HuH-7 (cell line): ENCODE measurements around the gene SLC2A8.
A peak's percentile ranks its signal among the peaks of the same experiment; 100 is the strongest.

Source experiments
- DNase-seq: peaks from one replicate; pipeline ENCODE4 v3.0.0; 2011; ENCODE audit warnings: low spot score

SLC2A8 gene

DNA sequence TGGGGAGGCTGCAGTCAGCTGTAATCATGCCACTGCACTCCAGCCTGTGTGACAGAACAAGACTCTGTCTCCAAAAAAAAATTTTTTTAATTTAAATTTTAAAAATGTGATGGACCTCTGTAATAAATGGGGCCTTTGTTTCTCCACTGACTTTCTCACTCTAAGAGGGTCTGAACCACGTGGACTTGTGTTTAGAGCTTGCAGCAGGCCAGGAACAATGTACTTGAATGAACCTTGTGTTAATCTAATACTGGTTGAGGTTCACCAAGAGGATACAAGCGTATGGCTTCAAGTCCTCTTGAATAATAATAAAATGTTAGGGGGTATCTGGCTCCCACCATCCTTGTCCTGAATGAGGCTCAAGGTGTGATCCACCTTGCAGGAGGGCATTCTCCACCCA, 14.4 kb upstream of the SLC2A8 start:
- no peak for DNase-seq

DNA sequence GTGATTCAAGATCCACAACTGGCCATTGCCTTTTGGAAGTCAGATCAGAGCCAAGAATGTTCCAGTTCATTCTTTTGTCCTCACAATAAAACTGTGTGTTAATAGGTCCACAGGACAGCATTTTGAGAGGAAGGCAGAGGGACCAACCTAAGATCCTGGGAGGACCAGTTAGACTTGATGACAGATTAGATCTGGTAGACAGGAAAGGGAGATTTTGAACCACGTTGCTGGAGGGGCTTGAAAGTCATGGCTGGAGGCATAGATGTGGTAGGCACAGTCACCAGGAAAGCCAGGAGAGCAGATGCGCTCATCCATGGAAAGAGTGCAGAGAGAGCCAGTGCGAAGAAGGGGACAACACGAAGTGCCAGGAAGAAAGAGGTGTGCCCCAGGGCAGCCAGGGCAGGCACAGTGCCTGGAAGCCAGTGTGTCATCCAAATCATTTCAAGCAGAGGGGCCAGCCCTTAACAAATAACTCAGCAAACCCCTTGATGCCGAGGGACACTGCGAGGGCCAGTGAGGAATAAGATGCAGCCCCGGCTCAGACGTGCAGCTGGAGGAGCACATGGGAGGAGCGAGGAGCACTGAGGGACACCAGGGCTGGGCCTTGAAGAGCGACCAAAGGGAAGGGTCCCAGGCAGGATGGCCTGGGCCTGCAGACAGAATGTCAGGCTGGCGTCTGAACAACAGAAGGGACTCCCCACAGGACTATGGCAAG, 12.8 kb upstream of the SLC2A8 start:
- no peak for DNase-seq

GRCh38 chr9:127384901-127385300, 12.1 kb upstream of the SLC2A8 start:
- DNase-seq = no peak

- DNase-seq = no peak
These were observed 10.7 kb upstream of the SLC2A8 start for GRCh38 chr9:127386249-127386648.

DNA sequence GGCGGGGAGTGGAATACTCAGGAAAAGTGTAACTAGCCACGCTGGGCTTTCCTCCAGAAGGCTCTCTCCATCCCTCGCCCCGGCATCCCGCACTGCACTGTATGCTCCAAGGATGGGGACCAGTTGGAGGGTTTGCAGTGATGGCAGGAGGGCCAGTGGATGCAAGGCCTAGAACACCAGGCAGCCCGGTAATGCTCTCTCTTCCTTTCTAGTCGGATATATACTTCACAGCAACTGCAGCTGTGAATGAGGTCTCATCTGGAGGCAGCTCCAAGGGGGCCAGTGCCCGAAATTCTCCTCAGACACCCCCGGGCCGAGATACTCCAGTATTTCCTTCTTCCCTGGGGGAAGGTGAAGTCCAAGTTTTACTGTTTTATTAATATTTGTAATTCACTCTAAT, 10.0 kb upstream of the SLC2A8 start:
- no peak for DNase-seq

- peak; percentile 73 for DNase-seq
These were observed 8.7 kb upstream of the SLC2A8 start for GRCh38 chr9:127388037-127388855.

DNA sequence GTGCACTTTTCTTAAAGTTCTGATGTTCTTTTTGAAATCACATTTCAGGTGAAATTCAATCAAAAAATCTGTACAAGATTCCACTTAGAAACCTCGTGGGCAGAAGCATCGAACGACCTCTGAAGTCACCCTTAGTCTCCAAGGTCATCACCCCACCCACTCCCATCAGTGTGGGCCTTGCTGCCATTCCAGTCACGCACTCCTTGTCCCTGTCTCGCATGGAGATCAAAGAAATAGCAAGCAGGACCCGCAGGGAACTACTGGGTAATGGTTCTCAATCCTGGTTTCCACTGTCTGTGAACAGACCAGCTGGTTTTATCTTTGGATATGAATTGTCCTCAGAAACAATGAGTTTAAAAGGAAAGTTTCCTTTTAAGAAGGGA, 8.1 kb upstream of the SLC2A8 start:
- no peak for DNase-seq

- no peak for DNase-seq
These were observed 7.4 kb upstream of the SLC2A8 start for GRCh38 chr9:127389381-127390247.

DNA sequence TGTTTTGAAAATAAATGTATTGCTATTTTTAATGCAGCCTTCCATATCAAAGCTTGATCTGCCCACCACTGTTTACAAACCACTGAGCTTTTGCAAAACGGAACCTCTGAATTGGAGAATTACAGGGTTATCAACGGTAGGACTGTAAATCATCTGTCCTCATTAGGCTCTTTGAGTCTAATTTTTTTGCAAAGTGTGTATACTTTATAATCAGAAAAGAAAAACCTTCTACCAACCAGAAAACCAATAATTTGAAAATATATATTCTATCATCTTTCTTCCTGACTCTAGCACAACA, 6.8 kb upstream of the SLC2A8 start:
- no peak for DNase-seq

GRCh38 chr9:127390563-127390962, 6.4 kb upstream of the SLC2A8 start:
- peak; percentile 70 for DNase-seq

- no peak for DNase-seq
These were observed 4.8 kb upstream of the SLC2A8 start for GRCh38 chr9:127392166-127392565.

DNA sequence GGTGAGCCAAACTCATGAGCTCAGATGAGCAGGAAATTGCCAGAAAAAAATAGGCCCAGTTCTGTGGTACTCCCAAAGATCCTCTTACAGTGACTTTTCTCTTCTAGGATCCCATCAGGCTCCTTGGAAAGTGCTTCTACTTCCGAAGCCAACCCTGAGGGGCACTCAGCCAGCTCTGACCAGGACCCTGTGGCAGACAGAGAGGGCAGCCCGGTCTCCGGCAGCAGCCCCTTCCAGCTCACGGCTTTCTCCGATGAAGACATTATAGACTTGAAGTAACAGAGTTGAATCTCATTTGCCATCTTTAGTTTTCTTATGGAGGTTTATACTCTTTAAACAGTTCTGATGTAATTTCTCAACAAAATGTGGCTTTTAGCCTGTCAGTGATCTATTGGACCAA, 4.0 kb upstream of the SLC2A8 start:
- no peak for DNase-seq

GRCh38 chr9:127393645-127394044, 3.3 kb upstream of the SLC2A8 start:
- DNase-seq = no peak

DNA sequence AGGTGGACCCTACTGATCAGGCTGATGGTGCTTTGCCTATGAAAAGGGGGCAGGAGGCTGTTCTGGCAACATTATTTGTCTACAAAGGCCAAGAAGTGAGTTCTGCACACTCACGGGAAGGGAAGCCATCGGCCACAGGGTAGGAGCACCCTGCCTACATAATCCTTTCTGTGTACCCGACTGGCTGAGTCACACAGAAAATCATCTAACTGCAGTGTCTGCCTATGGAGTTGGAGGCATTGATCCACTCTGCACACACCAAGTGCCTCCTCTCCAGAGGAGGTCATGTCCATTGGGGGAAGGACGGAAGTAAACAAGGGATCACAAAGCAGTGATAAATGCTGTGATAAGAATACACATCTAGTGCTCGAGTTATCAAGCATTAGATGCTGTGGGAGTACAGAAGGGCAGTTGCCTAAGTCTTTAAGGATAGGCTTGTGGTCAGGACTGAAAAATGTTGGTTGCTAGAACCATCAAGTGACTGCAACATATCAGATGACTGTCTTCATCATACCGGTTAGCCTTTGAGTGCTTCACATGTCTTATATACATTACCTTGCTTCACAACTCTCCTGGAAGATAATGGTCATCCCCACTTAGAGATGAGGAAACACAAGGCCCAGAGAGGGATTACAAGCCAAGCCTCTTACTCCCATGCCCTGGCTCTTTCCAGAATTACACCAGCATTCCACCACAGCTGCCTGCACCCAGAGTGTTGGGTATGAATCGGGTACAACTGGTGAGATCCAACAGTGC, 1.3 kb upstream of the SLC2A8 start:
- DNase-seq = peak; percentile 42

DNA sequence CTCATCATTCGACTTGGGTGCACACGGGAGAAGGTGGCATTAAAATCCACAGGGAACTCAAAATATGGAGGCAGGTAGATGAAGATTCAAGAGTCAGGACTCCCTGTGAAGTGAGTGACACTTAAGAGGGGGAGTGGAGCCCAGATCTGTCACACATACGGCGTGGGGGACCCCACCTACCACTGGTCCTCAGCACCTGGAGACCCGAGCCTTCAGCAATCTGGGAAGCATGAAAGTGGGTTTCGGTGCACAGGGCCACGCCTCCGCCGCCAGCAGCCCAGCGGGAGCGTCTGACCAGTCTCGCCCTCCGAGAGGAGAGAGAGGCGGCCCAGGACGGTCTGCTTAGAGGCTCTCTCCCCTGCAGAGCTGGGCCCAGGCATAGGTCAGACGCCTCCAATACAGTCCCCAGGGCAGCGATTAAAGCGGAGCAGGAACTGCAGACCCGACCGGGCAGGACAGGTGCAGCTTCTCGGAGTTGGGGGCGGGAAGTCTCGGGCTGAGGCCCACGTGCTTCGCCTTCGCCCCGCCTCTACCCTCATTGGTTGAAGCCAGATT, 639 bp upstream of the SLC2A8 start:
- no peak for DNase-seq

GRCh38 chr9:127397646-127398274, 791 bp downstream of the SLC2A8 start:
- DNase-seq = peak; percentile 70

DNA sequence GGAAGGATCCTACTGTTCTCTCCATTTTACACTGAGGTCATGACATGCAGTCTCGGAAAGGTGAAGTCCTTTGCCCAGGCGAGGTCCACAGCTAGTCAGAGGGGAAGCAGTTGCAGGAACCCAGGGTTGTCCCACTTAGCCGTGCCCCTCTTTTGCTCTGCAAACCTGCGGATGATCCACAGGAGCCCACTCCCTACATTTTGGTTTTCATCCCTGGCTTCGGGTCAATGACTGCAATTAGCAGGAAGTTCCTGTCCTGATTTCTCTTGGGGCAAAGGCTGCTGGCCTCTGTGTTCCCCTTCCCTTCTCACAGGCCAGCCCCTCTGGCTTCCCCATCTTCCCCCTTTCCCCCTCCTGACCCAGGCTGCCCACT, 1.3 kb downstream of the SLC2A8 start:
- no peak for DNase-seq

GRCh38 chr9:127398715-127399400, 1.9 kb downstream of the SLC2A8 start:
- DNase-seq = no peak

- DNase-seq = no peak
These were observed 2.8 kb downstream of the SLC2A8 start for GRCh38 chr9:127399736-127400269.

GRCh38 chr9:127402401-127403090, 5.6 kb downstream of the SLC2A8 start:
- DNase-seq = no peak
